HepG2 (cell line): Measurements from ENCODE around the gene PKLR.

ENCODE experiments used
- CEBPB ChIP-seq: IDR thresholded peaks from 2 replicates; pipeline ENCODE4 v1.6.1; 2011; ENCODE audit warnings: low read depth, low read length, improper control_type of control experiment, borderline replicate concordance
- EP300 ChIP-seq, 3 experiments: sonication (generic) in 1 of 3; formaldehyde crosslinking in 1 of 3; IDR thresholded peaks; 2 replicates each; pipeline versions ENCODE4 v1.5.1 to v1.6.1; 2011 to 2020; ENCODE audit warnings: low read depth in 2 of 3, low read length in 2 of 3, borderline replicate concordance in 1 of 3, improper control_type of control experiment in 1 of 3, mild to moderate bottlenecking in 1 of 3, missing genetic modification reagents in 1 of 3, moderate library complexity in 1 of 3
- FOSL2 ChIP-seq: sonication (generic); formaldehyde crosslinking; IDR thresholded peaks from 2 replicates; pipeline ENCODE4 v1.4.0; 2020; ENCODE audit warnings: missing genetic modification reagents
- HOXA7 ChIP-seq: sonication (generic); formaldehyde crosslinking; IDR thresholded peaks from 2 replicates; pipeline ENCODE4 v1.8.1; 2022; ENCODE audit warnings: mild to moderate bottlenecking, missing genetic modification reagents, moderate library complexity
- KMT2A ChIP-seq: sonication (generic); formaldehyde crosslinking; IDR thresholded peaks from 2 replicates; pipeline ENCODE4 v1.4.0; 2020; ENCODE audit warnings: missing genetic modification reagents
- ZC3H4 ChIP-seq: sonication (generic); formaldehyde crosslinking; IDR thresholded peaks from 2 replicates; pipeline ENCODE4 v1.4.0; 2020; ENCODE audit warnings: missing genetic modification reagents, borderline replicate concordance
- TF ChIP-seq, protein P1 (sequence below): sonication (generic); formaldehyde crosslinking; IDR thresholded peaks from 2 replicates; pipeline ENCODE4 v1.8.0; 2022; ENCODE audit warnings: missing genetic modification reagents, mild to moderate bottlenecking, borderline replicate concordance

GRCh38 chr1:155294520-155295182 lies 6.6 kb downstream of the PKLR start:
- TF ChIP-seq FOSL2 (CRISPR knock-in tag) (no peak), EP300 (IDR thresholded peaks at IDR 0.05; ENCODE audit: low read depth in 2 of 2, low read length in 2 of 2) (no peak), EP300 (CRISPR knock-in tag; IDR thresholded peaks at IDR 0.05; ENCODE audit: borderline replicate concordance) (no peak), ZC3H4 (CRISPR knock-in tag) (no peak), CEBPB (no peak), KMT2A (CRISPR knock-in tag) (no peak), HOXA7 (CRISPR knock-in tag) (no peak)
- TF ChIP-seq, protein P1, sequence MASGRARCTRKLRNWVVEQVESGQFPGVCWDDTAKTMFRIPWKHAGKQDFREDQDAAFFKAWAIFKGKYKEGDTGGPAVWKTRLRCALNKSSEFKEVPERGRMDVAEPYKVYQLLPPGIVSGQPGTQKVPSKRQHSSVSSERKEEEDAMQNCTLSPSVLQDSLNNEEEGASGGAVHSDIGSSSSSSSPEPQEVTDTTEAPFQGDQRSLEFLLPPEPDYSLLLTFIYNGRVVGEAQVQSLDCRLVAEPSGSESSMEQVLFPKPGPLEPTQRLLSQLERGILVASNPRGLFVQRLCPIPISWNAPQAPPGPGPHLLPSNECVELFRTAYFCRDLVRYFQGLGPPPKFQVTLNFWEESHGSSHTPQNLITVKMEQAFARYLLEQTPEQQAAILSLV (CRISPR knock-in tag), result no peak
